SK-N-SH (cell line): ENCODE measurements around the gene REEP3. TPM values are rescaled to one million over a fixed set of nuclear protein-coding genes. Genes with fewer than 3 reads are reported as not detected.

Experiments
- CTCF ChIA-PET: fragments of 300-600, 350-600 bp; formaldehyde crosslinking; extraction: SDS; loops from one replicate; lab custom pipeline; 2021; lab: Yijun Ruan, JAX
- POLR2A ChIA-PET: fragments of 350-600 bp; sonication (Branson Sonifier 250); formaldehyde crosslinking; extraction: SDS; loops from one replicate; lab custom pipeline; 2020; ENCODE audit warnings: antibody characterized with exemption, inconsistent platforms; lab: Yijun Ruan, JAX
- DNase-seq: peaks from one replicate; pipeline ENCODE4 v3.0.0; 2012
- H2AFZ ChIP-seq: fragments of 200-600 bp; sonication (generic); 2 replicates; pipeline ENCODE4 v1.8.1; 2016; ENCODE audit warnings: antibody characterized with exemption, mild to moderate bottlenecking, low read depth
- H3F3A ChIP-seq: fragments of 200-600 bp; sonication (generic); replicated peaks from 2 replicates; pipeline ENCODE3; 2016; ENCODE audit warnings: antibody characterized with exemption, mild to moderate bottlenecking; ENCODE audit not compliant: insufficient read depth
- H3K27ac ChIP-seq, 2 experiments: fragments of 200-500 bp in 1 of 2; fragments of 200-600 bp in 1 of 2; sonication (Bioruptor generic) in 1 of 2; sonication (generic), shearing (Covaris generic) in 1 of 2; 2 replicates each; pipeline versions ENCODE4 v1.5.1 to v1.6.1; 2014 to 2016; ENCODE audit warnings: low read depth in 2 of 2, inconsistent platforms in 1 of 2, low read length in 1 of 2, mild to moderate bottlenecking in 1 of 2, mixed read lengths in 1 of 2
- H3K27me3 ChIP-seq: fragments of 200-600 bp; sonication (generic), shearing (Covaris generic); 2 replicates; pipeline ENCODE4 v1.6.1; 2016; ENCODE audit warnings: mixed run types; ENCODE audit not compliant: insufficient read depth
- H3K36me3 ChIP-seq, 2 experiments: fragments of 200-500 bp in 1 of 2; fragments of 200-600 bp in 1 of 2; sonication (Bioruptor generic) in 1 of 2; sonication (generic) in 1 of 2; replicated peaks in 1 of 2; 2 replicates each; pipeline versions ENCODE3 to v1.5.1; 2014 to 2016; ENCODE audit warnings: low read length in 1 of 2, mild to moderate bottlenecking in 1 of 2; ENCODE audit not compliant: insufficient read depth in 2 of 2, control insufficient read depth in 1 of 2
- H3K4me1 ChIP-seq, 2 experiments: fragments of 200-500 bp in 1 of 2; fragments of 200-600 bp in 1 of 2; sonication (Bioruptor generic) in 1 of 2; sonication (generic), shearing (Covaris generic) in 1 of 2; 2 replicates each; pipeline versions ENCODE4 v1.5.1 to v1.6.1; 2014 to 2016; ENCODE audit warnings: low read depth in 1 of 2, low read length in 1 of 2, mixed run types in 1 of 2; ENCODE audit not compliant: insufficient read depth in 2 of 2, control insufficient read depth in 1 of 2
- H3K4me2 ChIP-seq: fragments of 200-600 bp; sonication (generic), shearing (Covaris generic); 2 replicates; pipeline ENCODE4 v1.6.1; 2017; ENCODE audit warnings: mixed run types
- H3K4me3 ChIP-seq, 2 experiments: fragments of 200-500 bp in 1 of 2; fragments of 200-600 bp in 1 of 2; sonication (Bioruptor generic) in 1 of 2; sonication (generic), shearing (Covaris generic) in 1 of 2; 2 replicates each; pipeline versions ENCODE4 v1.5.1 to v1.8.1; 2014 to 2016; ENCODE audit warnings: low read depth in 2 of 2, inconsistent platforms in 1 of 2, low read length in 1 of 2, mild to moderate bottlenecking in 1 of 2, mixed read lengths in 1 of 2, moderate library complexity in 1 of 2
- H3K79me2 ChIP-seq: fragments of 200-600 bp; sonication (generic); 2 replicates; pipeline ENCODE4 v1.8.1; 2017; ENCODE audit warnings: mild to moderate bottlenecking; ENCODE audit not compliant: insufficient read depth
- H3K9ac ChIP-seq: fragments of 200-600 bp; sonication (generic); 2 replicates; pipeline ENCODE4 v1.6.1; 2017; ENCODE audit warnings: mixed run types
- H3K9me2 ChIP-seq: fragments of 200-600 bp; sonication (generic); 2 replicates; pipeline ENCODE4 v1.6.1; 2017; ENCODE audit warnings: mixed run types
- H3K9me3 ChIP-seq: fragments of 200-600 bp; sonication (generic); 2 replicates; pipeline ENCODE4 v1.6.1; 2017; ENCODE audit warnings: mixed run types, mild to moderate bottlenecking, moderate library complexity
- H4K20me1 ChIP-seq: fragments of 200-600 bp; sonication (generic); 2 replicates; pipeline ENCODE4 v1.6.1; 2017; ENCODE audit warnings: mild to moderate bottlenecking, mixed run types; ENCODE audit not compliant: insufficient read depth
- CTCF ChIP-seq: fragments of 200-600 bp; sonication (generic); IDR thresholded peaks from 2 replicates; pipeline ENCODE4 v1.6.1; 2017; ENCODE audit warnings: antibody characterized with exemption, mild to moderate bottlenecking, moderate library complexity
- ELF1 ChIP-seq: IDR thresholded peaks from 2 replicates; pipeline ENCODE4 v1.4.0; 2012
- EP300 ChIP-seq, 2 experiments: IDR thresholded peaks; 2 replicates each; pipeline versions ENCODE4 v1.4.0 to v1.6.1; 2012; ENCODE audit warnings: borderline replicate concordance in 1 of 2, low read depth in 1 of 2, low read length in 1 of 2
- EZH2phosphoT487 ChIP-seq: fragments of 200-600 bp; sonication (generic); IDR thresholded peaks from 2 replicates; pipeline ENCODE4 v1.6.1; 2017; ENCODE audit warnings: low read depth, mixed run types, mild to moderate bottlenecking, antibody characterized with exemption, moderate library complexity, borderline replicate concordance
- FOSL2 ChIP-seq: IDR thresholded peaks from 2 replicates; pipeline ENCODE4 v1.4.0; 2012; ENCODE audit warnings: low read depth, mild to moderate bottlenecking, moderate library complexity, borderline replicate concordance
- FOXJ3 ChIP-seq: sonication (generic); formaldehyde crosslinking; IDR thresholded peaks from 2 replicates; pipeline ENCODE4 v1.5.1; 2020; ENCODE audit warnings: mild to moderate bottlenecking, missing genetic modification reagents
- GATA2 ChIP-seq: sonication (generic); formaldehyde crosslinking; IDR thresholded peaks from 2 replicates; pipeline ENCODE4 v1.5.0; 2020; ENCODE audit warnings: mild to moderate bottlenecking, missing genetic modification reagents
- IRF3 ChIP-seq: fragments of 150-350 bp; IDR thresholded peaks from 2 replicates; pipeline ENCODE4 v1.6.1; 2016; ENCODE audit warnings: mild to moderate bottlenecking, low read depth, low read length
- MEF2A ChIP-seq: IDR thresholded peaks from 2 replicates; pipeline ENCODE4 v1.4.0; 2012; ENCODE audit warnings: low read depth, borderline replicate concordance
- MXI1 ChIP-seq: IDR thresholded peaks from 2 replicates; pipeline ENCODE4 v1.6.1; 2012; ENCODE audit warnings: mild to moderate bottlenecking, low read depth, low read length, improper control_type of control experiment
- PBX3 ChIP-seq: IDR thresholded peaks from 2 replicates; pipeline ENCODE4; 2012
- RXRA ChIP-seq: IDR thresholded peaks from 2 replicates; pipeline ENCODE4 v1.4.0; 2012; ENCODE audit warnings: low read depth, mild to moderate bottlenecking, borderline replicate concordance
- SIN3A ChIP-seq: IDR thresholded peaks from 2 replicates; pipeline ENCODE4 v1.6.1; 2012; ENCODE audit warnings: low read depth, mild to moderate bottlenecking, low read length, moderate library complexity, borderline replicate concordance
- TEAD4 ChIP-seq: IDR thresholded peaks from 2 replicates; pipeline ENCODE4 v1.4.0; 2012; ENCODE audit warnings: mild to moderate bottlenecking, borderline replicate concordance; ENCODE audit not compliant: insufficient read depth
- ZBTB33 ChIP-seq: IDR thresholded peaks from 2 replicates; pipeline ENCODE4 v1.4.0; 2012; ENCODE audit warnings: low read depth, borderline replicate concordance
- WGBS: methylation state at CpG from one replicate; pipeline ENCODE4 v1.1.6; 2017; ENCODE audit warnings: low lambda C conversion rate; 5-methylcytosine and 5-hydroxymethylcytosine counted together
- polyA plus RNA-seq, 3 experiments: library from polyadenylated mRNA; depleted of rRNA; stranded (reverse); fragments of >200 nt; gene quantifications; 2 replicates each; pipeline ENCODE4 v1.2.3, GENCODE V29; 2012

The REEP3 gene
- polyA plus RNA-seq, 1 of the 3 experiments (the other 2 are of a cell fraction), result 7.6 TPM

- Histone ChIP-seq H3K4me2 (no peak overlapping the region), H3K4me1 (peaks cover 5 to 11% of the 10 kb centered on the region in 2 experiments; a peak in 3 of 4 replicates), H3K79me2 (peaks cover 96% of the 10 kb centered on the region), H4K20me1 (no peaks in the 10 kb centered on the region; the same call in 1 of the 2 replicates), H3K9me2 (no peaks in the 10 kb centered on the region), H3F3A (peaks cover 4% of the 10 kb centered on the region), H3K9ac (no peak overlapping the region), H3K9me3 (no peaks in the 10 kb centered on the region), H3K27ac (no peak overlapping the region), H3K36me3 (peaks cover 0 to 7% of the 10 kb centered on the region in 2 experiments), H2AFZ (no peak overlapping the region), H3K27me3 (no peaks in the 10 kb centered on the region), H3K4me3 (no peak overlapping the region)
- DNase-seq, result no peak
- WGBS, result 96% methylated on average over 4 of the region's 4 CpGs
- ChIA-PET POLR2A (no interaction called here), CTCF (interaction anchor here (1.2 kb wide), 1 partner anchor 193 kb away, joined by 3 read pairs; no protein-coding TSS in a partner anchor)
- no peak for TF ChIP-seq CTCF
- TF ChIP-seq EP300 (IDR thresholded peaks at IDR 0.05; ENCODE audit: borderline replicate concordance in 1 of 2, low read depth in 1 of 2, low read length in 1 of 2), result no peak
- no peak for TF ChIP-seq IRF3
- no peak for TF ChIP-seq FOSL2
- TF ChIP-seq ELF1, result no peak
Observed at GRCh38 chr10:63527401-63527800, 6.2 kb downstream of the REEP3 start.

- no peaks in the 10 kb centered on the region for H3F3A ChIP-seq
- CTCF ChIA-PET, result interaction anchor here (1.0 to 1.2 kb wide), 2 partner anchors 101 to 192 kb away, joined by 3 to 5 read pairs; no protein-coding TSS in a partner anchor
- no peak overlapping the region for H3K9ac ChIP-seq
- no peaks in the 10 kb centered on the region for H3K27me3 ChIP-seq
- peaks cover 0 to 7% of the 10 kb centered on the region in 2 experiments for H3K36me3 ChIP-seq
- H3K4me3 ChIP-seq, result no peak overlapping the region
- no peak overlapping the region for H3K27ac ChIP-seq
- no peak for DNase-seq
- no peak overlapping the region for H3K4me2 ChIP-seq
- H3K9me2 ChIP-seq, result no peaks in the 10 kb centered on the region
- WGBS, result 98% methylated on average over 5 of the region's 5 CpGs
- no peaks in the 10 kb centered on the region for H3K9me3 ChIP-seq
- POLR2A ChIA-PET, result no interaction called here
- H3K79me2 ChIP-seq, result peaks cover 96% of the 10 kb centered on the region
- peaks cover 5 to 6% of the 10 kb centered on the region in 2 experiments; a peak in 3 of 4 replicates for H3K4me1 ChIP-seq
- no peak overlapping the region for H2AFZ ChIP-seq
- TF ChIP-seq EZH2phosphoT487 (no peak), PBX3 (no peak), GATA2 (CRISPR knock-in tag) (no peak), SIN3A (no peak), TEAD4 (no peak), FOXJ3 (CRISPR knock-in tag) (no peak), RXRA (no peak), MEF2A (no peak), IRF3 (no peak), ZBTB33 (no peak), ELF1 (no peak), MXI1 (no peak)
- H4K20me1 ChIP-seq, result no peaks in the 10 kb centered on the region; the same call in 1 of the 2 replicates
Observed at GRCh38 chr10:63528084-63528744, 7.0 kb downstream of the REEP3 start.
